NAMALWA (cell line): ENCODE measurements around the gene DHRSX.
"Not testable (repeated sequence)": the region's sequence is repeated elsewhere in the genome, so short reads cannot be mapped to it uniquely, and the experiment has no call there.

Experiments used
- DNase-seq: peaks from one replicate; pipeline ENCODE4 v3.0.0-alpha.2; 2015; ENCODE audit warnings: low spot score

Gene DHRSX

DNA sequence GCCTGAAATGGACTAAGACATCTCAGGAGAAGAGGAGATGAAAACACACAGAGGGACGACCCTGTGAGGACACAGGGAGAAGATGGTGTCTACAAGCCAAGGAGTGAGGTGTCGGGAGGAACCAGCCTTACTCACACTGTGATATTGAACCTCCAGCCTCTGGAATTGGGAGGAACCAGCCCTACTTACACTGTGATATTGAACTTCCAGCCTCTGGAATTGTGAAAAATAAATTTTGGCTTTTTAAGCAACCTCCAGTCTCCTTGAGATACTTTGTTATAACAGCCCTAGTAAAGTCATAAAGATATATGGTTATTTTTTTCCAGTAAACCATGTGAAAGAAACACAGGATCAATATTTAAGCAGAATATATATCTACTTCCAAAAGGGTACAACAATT is 76.5 kb downstream of the DHRSX start:
- DNase-seq: no peak

DNA sequence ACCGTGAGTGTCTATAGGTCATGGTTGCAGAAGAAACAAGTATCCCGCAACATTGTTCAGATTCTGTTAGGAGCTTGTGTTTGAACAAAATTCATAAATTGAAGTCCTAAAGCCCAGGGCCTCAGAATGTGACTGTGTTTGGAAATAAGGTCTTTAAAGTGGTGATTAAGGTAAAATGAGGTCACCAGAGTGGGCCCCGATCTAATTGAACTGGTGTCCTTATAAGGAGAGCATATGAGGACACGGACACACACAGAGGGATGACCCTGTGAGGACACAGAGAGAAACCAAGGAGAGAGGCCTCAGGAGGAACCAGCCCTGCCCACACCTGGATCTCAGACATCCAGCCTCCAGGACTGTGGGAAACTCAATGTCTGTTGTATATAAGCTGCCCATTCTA is 76.9 kb downstream of the DHRSX start:
- no peak for DNase-seq

DNA sequence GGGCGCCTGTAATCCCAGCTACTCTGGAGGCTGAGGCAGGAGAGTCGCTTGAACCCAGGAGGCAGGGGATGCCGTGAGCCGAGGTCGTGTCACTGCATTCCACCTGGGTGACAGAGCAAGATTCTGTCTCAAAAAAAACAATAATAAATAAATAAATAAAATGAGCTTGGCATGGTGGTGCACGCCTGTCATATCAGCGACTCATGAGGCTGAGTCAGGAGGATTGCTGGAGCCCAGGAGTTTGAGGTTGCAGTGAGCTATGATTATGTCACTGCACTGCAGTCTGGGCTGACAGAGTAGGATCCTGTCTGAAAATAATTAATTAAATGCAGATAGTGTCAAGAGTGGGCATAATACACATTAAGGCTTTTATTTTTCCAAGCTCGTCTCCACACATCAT is 77.5 kb downstream of the DHRSX start:
- no peak for DNase-seq

DNA sequence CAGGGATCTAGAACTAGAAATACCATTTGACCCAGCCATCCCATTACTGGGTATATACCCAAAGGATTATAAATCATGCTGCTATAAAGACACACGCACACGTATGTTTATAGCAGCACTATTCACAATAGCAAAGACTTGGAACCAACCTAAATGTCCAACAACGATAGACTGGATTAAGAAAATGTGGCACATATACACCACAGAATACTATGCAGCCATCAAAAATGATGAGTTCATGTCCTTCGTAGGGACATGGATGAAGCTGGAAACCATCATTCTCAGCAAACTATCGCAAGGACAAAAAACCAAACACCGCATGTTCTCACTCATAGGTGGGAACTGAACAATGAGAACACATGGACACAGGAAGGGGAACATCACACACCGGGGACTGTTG is 81.4 kb downstream of the DHRSX start:
- not testable (repeated sequence) for DNase-seq

DNA sequence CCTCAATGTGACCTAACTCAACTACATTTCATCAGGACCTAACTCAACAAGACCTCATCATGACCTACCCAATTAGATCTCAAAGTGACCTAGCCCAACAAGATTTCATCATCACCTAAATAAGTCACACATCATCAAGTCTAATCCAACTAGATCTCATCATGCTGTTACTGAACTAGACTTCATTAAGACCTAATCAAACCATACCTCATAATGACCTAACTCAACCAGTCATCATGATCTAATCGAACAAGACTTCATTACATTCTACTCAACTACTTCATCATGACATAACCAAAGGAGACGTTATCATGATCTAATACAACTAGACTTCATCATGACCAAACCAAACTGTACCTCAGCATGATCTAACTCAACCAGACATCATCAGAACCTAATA is 82.8 kb downstream of the DHRSX start:
- DNase-seq: no peak

DNA sequence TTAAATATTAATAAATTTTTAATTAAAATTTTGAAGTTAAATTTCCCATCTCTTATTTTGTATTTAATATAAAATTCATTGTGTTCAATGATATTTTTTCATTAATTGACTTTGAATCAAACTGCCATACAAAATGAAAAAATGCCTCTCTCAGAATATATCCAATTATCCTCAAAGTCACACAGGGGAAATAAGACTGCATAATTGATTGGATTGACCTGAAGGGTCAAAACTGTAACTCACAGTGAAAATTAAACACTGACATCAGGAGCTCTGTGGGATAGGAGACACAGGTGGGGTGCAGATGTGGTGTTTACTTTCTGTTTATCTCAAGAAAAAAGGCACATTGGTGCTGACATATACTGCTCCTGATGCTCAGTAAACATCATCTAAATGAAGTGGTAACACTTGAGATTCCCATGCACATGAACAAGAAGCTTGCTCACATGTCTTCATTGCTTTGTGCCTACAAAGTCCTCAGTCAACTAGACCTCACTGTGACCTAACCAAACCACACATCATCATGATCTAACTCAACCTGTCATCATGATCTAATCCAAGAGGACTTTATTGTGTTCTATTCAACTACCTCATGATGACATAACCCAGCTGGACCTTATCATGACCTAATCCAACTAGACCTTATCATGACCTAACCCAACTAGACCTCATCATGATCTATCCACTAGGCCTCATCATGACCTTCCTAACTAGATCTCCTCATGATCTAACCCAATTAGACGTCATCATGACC is 83.7 kb downstream of the DHRSX start:
- DNase-seq: no peak

DNA sequence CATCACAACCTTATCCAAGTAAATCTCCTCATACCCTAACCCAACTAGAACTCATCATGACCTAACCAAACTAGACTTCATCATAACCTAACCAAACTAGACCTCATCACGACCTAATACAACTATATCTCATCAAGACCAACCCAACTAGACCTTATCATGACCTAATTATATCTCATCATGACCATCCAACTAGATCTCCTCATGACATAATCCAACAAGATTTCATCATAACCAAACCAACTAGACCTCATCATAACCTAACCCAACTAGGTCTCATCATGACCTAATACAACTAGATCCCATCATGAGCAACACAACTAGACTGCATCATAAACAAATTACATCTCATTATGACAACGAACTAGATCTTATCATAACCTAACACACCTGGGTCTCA is 86.4 kb downstream of the DHRSX start:
- DNase-seq: no peak

DNA sequence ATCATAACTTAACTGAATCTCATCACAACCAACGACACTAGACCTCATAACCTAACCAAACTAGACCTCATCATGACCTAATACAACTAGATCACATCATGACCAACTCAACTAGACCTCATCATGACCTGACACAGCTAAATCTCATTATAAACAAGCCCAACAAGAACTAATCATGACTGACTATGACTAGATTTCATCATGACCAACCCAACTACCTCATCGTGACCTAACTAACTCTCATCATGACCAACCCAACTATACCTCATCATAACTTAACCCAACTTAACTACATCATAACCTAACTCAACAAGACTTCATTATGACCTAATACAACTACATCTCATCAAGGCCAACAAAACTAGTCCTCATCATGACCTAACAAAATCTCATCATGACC is 86.8 kb downstream of the DHRSX start:
- no peak for DNase-seq

DNA sequence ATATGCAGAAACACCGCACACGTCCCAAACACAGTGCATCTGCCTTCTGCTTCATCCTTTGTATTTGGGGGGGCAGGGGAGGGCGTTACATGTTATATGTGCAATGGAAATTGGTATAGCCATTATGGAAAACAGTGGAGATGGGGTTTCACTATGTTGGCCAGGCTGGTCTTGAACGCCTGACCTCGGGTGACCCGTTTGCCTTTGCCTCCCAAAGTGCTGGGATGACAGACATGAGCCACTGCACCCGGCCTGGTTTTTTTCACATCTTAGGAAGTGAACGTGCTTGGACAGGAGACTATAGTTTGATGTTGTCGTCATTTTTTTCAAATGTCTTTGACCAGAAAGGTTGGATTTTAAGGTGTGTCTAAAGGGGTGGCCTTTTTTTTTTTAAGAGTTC is 88.6 kb downstream of the DHRSX start:
- no peak for DNase-seq

DNA sequence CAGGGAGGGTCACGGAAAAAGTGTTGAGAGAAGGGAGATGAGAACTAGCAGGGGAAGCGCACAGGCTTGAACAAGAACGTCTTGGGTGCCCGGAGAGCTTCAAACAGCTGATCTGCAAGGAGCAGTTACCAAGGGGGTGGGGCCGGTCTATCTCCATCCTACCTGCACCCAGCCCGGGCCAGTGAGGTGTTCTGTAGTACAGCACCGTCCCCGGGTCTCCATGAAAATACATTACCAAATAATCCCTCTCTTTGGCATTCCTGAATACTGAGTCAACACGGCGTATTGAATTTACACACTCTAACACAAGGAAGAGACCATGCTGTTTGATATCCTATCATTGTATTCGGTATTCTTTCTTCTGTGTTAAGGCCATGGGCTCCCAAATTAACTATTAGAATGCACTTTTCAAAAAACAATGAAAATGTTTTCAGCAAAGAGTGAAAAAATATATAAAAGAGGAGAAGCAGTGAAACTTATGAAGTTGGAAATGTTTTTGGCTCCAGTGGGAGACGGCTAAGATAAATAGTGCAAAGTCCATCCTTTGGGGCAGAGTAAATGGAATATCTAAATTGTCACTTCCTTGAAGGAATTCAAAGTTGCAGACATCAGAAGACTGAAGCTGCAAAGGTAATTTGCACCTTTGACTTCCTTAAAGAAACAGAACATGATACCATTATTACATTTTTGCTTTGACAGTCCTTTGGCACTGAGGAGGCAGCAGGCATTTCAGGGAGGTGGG is 90.3 kb downstream of the DHRSX start:
- no peak for DNase-seq

DNA sequence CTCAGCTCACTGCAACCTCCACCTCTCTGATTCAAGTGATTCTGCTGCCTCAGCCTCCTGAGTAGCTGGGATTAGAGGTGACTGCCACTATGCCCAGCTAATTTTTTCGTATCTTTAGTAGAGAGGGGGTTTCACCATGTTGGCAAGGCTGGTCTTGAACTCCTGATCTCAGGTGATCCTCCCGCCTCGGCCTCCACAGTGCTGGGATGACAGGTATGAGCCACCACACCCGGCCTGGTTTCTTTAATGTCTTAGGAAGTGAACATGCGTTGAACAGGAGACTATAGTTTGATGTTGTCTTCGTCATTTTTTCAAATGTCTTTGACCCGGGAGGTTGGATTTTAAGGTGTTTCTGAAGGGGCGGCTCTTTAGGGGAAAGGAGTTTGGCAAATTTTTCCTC is 91.0 kb downstream of the DHRSX start:
- no peak for DNase-seq

DNA sequence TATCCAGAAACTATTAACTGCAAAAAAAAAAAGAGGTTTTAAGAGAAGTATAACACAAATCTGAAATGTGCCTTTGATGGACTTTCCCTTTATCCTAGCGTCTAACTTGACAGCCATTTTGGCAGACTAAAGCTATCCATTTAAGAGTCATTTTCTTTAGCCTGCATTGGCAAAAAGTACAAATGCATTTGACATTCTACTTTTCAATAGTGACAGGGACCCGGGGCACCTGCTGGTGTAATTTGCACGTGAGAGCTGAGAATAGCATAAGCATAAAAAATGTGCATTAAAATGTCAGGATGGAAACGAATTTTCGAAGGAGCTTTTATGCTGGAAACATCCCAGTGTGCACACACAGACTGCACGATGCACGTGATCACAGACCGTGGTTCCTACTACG is 91.9 kb downstream of the DHRSX start:
- DNase-seq: no peak

DNA sequence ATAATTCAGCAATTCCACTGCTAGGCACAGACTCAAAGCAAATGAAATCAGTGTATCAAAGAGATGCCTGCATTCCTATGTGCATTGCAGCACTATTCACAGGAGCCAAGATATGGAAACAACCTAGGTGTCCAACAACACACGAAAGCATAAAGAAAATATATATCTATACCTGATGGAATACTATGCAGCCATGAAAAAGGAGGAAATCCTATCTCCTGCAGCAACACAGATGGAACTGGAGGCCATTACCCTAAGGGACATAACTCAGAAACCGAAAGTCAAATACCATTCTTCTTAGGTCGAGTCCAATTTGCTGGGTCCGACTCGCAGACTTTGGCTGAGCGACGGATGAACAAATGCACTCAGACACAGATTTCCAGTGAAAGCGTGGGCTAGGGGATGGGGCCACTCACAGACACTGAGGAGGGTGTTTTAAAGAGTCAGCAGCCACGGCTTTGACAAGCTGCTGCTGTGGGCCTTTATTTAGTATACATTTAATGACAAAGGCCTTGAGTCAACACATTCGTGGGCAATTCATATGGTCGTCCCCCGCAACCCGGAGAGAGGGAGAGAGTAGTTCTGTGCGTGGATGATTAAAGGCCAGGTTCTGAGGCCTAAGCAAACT is 93.8 kb downstream of the DHRSX start:
- no peak for DNase-seq

DNA sequence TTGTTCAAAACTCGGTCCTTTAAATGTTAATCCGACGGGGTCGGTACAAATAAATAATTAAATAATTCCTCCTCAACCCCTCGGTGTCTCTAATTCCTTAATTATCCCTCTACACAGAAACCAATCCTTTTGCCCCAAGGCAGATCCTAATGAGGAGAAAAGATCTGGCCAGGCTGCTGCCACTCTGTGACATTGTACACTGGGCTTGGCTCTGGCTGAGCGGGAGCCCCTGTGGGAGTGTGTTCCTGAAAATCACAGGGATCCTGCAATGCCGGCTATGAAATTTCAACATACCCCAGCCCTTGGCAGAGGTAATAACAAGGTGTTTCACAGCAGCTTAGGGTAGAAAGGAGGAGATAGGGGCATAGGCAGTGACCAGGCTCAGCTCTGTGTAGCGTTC is 96.0 kb downstream of the DHRSX start:
- DNase-seq: no peak

DNA sequence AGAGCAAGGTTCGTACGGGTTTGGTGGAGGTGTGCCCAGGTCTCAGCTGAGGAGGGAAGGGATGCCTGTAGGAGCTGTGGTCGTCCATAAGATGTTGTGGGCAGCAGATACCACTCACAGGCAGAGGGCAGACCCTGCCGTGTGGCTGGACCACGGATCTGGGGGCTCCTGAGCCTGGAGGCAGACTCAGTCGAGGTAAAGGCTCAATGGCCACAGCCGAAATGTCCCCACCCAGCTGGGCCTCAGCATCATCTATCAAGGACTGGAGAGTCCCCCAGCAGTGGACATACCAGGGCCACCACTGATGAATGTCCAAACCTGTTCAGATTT is 98.5 kb downstream of the DHRSX start:
- no peak for DNase-seq

DNA sequence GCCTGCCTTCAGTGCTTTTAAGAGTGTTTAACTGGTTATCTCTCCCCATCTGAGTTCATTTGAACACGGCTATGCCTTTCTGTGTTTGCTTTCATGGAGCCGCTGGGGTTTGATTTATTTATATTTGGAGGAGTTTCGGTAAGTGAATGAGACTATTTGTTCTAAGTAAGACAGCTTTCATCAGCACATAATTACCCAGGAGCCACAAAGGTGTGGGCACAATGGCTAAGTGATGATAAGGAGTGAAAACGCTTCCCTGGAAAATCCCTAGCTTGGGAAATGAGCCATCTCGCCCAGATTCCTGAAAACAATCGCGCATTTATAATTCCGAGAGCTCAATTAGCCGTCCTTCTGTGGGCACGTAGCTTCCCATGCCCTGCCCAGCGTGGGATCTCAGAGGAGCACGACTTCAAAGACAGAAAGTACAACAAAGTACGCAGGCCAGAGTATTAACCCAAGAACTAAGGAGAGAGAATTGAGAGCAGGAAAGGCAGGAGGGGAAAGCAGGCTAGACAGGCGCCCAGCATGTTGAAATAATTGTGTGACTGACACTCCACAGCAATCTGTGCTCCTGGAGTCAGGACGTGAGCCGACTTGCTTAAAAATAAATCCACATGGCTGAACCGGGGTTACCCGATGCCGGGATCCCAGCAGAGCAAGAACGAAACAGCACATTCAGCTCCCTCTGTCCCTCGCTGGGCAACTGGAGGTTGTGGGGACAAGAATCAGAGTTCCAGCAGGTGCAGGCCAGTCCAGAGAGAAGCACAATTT is 99.0 kb downstream of the DHRSX start:
- DNase-seq: no peak

DNA sequence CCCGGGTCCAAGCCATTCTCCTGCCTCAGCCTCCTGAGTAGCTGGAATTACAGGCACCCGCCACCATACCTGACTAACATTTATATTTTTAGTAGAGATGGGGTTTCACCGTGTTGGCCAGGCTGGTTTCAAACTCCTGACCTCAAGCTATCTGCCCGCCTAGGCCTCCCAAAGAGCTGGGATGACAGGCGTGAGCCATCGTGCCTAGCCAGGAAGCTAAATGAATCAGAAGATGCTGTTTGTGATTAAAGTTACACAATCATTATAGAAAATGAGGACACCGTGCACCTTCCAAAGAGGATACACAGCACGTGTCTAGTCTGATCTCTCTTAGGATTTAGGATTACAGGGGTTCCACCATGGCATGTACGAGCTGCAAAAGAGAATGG is 99.6 kb downstream of the DHRSX start:
- no peak for DNase-seq

DNA sequence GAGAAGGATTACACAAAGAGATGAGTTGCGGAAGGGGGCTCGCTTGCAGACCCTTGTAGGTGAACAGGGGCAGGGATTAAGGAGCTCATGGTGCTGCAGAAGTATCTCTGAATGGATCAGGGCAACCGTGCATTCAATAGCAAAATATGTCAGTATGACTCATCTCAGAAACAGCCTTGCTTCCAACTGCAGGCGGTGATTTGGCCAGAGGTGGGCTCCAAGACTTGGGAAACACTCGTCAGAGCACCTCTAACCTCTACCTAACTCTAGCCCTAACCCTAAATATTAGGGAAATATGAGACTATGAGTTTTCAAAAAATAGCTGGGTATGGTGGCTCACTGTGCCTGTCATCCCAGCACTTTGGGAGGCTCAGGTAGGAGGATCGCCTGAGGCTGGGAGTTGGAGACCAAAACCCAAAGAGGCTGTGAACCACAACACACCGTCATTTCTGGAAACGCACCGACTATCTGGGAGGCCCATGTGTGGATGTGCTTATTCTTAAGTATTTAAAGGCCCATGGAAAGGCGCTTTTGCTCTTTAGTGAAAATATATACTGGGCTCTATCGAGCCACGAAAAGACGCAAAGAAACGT is 102.6 kb downstream of the DHRSX start:
- DNase-seq: no peak

DNA sequence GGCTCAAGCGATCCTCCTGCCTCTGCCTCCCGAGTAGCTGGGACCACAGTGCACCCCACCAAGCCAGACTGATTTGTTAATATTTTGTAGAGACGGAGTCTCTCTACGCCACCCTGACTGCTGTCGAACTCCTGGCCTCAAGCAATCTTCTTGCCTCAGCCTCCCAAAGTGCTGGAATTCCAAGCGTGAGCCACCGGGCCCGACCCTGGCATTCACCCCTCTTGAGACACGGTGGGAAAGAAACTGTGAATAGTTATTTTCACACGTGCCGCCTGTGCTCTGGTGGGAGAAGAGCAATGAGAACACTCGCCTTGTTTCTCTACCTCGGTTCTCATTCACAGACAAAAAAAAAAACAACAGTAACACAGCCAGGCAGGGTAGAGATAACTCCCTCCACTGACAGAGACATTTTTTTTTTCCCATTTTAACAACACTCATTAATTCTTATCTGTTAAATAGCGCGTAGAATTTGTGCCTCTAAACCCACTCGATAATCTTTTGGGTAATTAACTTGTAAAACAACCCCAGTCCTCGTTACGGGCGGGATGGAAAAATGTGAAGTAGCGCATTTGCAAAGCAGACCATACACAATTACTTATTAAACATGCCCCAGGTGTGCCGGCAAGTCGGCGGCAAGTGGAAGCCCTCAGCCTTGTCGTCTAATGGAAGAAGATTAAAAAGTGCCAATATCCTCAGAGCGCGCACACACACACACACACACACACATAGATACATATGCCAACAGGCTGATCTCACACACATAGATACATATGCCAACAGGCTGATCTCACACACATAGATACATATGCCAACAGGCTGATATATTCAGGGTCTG is 103.3 kb downstream of the DHRSX start:
- DNase-seq: no peak

DNA sequence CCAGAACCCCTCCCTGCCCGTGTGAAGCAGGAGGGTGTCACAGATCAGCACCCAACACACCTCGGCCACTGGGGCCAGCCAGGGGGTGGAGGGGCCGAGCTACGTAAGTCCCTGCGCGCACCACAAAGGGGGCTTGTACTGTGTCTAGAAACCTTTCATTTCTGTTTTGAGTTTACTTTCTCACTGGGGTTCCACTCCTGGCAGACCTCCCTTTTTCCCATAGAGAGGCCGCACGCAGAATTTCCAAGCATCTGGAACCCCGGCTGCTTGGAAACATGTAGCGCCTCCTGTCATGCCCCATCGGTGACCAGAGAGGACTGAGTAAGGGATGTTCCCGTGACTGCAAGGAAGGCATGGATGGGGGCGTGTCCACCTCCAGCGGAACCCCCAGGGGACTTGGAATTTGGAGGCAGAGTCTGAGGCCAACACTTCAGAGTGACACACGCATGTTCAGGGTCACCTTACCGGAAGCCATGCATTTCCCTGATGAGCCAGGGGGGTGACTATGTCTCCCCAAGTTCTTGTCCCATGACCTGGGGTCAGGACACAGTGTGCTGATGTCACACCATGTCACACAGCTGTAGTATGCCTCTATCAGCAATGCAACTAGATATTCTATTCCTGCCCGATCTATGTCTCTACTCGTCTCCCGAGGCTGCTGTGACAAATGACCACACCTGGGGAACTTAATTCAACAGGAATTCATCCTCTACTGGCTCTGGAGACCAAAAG is 105.3 kb downstream of the DHRSX start:
- no peak for DNase-seq
